Peyer's patch (tissue), 4 donors: Measurements from ENCODE around the gene FAM78A. TPM values are rescaled to one million over a fixed set of nuclear protein-coding genes. Genes with fewer than 3 reads are reported as not detected.

ENCODE experiments used
- DNase-seq, 3 donors: peaks; one replicate each; pipeline ENCODE4 v3.0.0-alpha.2; 2017 to 2019
- H3K27ac ChIP-seq, 4 donors: fragments of 200-600 bp; sonication (generic); one replicate each; pipeline ENCODE4 v1.5.1; 2016 to 2019
- H3K27me3 ChIP-seq, 2 donors: fragments of 200-600 bp; sonication (generic); one replicate each; pipeline ENCODE4 v1.5.1; 2019
- H3K36me3 ChIP-seq, 3 donors: fragments of 200-600 bp; sonication (generic); one replicate each; pipeline ENCODE4 v1.5.1; 2016 to 2019
- H3K4me1 ChIP-seq, 4 donors: fragments of 200-600 bp; sonication (generic); one replicate each; pipeline ENCODE4 v1.5.1; 2016 to 2019
- H3K4me3 ChIP-seq, 4 donors: fragments of 200-600 bp; sonication (generic); 1 replicate in 3 of 4; 2 replicates in 1 of 4; pipeline ENCODE4 v1.5.1; 2016 to 2019; ENCODE audit warnings: mild to moderate bottlenecking in 1 of 4
- H3K9me3 ChIP-seq, 4 donors: fragments of 200-600 bp; sonication (generic); one replicate each; pipeline ENCODE4 v1.5.1; 2016 to 2019; ENCODE audit warnings: mild to moderate bottlenecking in 1 of 4
- POLR2A ChIP-seq, 2 donors: fragments of 450-650 bp; IDR thresholded peaks; one replicate each; pipeline ENCODE4 v1.5.1; 2017; ENCODE audit warnings: antibody characterized with exemption in 2 of 2, mild to moderate bottlenecking in 2 of 2, moderate library complexity in 2 of 2
- total RNA-seq, 4 donors: library from RNA; depleted of rRNA; stranded (reverse); fragments of >200 nt; gene quantifications; one replicate each; pipeline ENCODE4 v1.1.0, GENCODE V29; 2016
- TF ChIP-seq, protein P1 (sequence below), 6 experiments: fragments of 450-650 bp in 4 of 6; fragments of 200-600 bp in 2 of 6; sonication (generic) in 1 of 6; IDR thresholded peaks; one replicate each; pipeline ENCODE4 v1.5.1; 2017 to 2019; ENCODE audit warnings: antibody characterized with exemption in 6 of 6, mild to moderate bottlenecking in 3 of 6, moderate library complexity in 1 of 6

The FAM78A gene
- total RNA-seq, result 1 to 10 TPM in 3 of 4 donors, under 1 TPM in 1; 0.95 to 8.3 (median 3.3) TPM

GRCh38 chr9:131276094-131276888 is at the start of gene FAM78A:
Gene FAM78A (minus strand): TSS chr9:131276510. CDS start chr9:131276179, 331 bp downstream.
- Histone ChIP-seq H3K4me1 (peaks cover 0 to 22% (median 9%) of the 10 kb centered on the region in 4 donors), H3K9me3 (no peaks in the 10 kb centered on the region), H3K4me3 (peak within 1 kb of the TSS; percentile 74 to 87 (median 80)), H3K27ac (peak within 1 kb of the TSS; percentile 69 to 92 (median 82)), H3K27me3 (peaks cover 0 to 3% of the 10 kb centered on the region in 2 donors), H3K36me3 (no peaks in the 10 kb centered on the region)
- peak; percentile 58 to 83 (median 75) for DNase-seq
- no peak for TF ChIP-seq POLR2A (IDR thresholded peaks at IDR 0.05)
- TF ChIP-seq, protein P1, sequence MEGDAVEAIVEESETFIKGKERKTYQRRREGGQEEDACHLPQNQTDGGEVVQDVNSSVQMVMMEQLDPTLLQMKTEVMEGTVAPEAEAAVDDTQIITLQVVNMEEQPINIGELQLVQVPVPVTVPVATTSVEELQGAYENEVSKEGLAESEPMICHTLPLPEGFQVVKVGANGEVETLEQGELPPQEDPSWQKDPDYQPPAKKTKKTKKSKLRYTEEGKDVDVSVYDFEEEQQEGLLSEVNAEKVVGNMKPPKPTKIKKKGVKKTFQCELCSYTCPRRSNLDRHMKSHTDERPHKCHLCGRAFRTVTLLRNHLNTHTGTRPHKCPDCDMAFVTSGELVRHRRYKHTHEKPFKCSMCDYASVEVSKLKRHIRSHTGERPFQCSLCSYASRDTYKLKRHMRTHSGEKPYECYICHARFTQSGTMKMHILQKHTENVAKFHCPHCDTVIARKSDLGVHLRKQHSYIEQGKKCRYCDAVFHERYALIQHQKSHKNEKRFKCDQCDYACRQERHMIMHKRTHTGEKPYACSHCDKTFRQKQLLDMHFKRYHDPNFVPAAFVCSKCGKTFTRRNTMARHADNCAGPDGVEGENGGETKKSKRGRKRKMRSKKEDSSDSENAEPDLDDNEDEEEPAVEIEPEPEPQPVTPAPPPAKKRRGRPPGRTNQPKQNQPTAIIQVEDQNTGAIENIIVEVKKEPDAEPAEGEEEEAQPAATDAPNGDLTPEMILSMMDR (IDR thresholded peaks at IDR 0.05), result no peak

DNA sequence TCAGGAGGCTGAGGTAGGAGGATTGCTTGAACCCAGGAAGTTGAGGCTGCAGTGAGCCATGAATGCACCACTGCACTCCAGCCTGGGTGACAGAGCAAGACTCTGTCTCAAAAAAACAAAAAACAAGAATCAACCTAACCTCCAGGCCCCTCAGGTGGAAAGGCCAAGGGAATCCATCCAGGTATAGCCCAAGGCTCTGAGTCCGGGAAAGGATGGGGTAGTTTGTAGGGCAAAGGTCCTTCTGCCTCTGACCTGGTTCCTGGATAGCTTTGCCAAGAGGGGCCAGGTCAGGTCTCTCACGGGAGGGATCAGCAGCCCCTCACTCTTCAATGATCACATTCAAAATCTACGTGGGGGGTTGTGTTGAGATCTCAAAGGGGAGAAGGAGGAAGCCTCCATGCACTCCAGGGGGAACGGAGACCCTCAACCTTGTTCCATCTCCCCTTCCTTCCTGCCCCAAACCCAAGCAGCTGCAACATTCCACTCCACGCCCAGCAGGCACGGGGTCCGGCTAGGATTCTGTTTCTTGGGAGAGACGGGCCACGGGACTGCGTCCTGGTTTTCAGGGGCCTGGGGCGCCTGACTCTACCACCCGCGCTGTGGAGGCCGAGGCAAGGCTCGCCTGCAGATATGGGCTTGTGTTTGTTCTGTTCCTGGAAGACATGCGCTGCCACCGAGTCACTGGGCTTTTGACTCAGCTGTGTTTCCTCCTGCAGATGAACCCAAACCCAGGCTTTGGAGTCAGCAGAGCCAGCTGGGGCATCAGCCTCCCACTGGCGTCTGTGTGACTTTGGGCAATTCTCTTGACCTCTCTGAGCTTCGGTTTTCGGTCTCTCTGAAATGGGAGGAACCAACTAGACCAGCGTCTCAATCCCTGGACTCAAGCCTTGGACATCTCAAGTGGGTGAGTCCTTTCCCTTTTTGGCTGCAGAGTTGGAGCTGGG is 48.7 kb upstream of the FAM78A start:
- TF ChIP-seq POLR2A (IDR thresholded peaks at IDR 0.05), result no peak
- TF ChIP-seq, protein P1 (IDR thresholded peaks at IDR 0.05), result no peak
- no peaks in the 10 kb centered on the region for H3K36me3 ChIP-seq
- no peak for DNase-seq

GRCh38 chr9:131323629-131324028 is 47.3 kb upstream of the FAM78A start:
- no peak for TF ChIP-seq POLR2A (IDR thresholded peaks at IDR 0.05)
- TF ChIP-seq, protein P1 (IDR thresholded peaks at IDR 0.05), result no peak
- DNase-seq, result no peak
- no peak overlapping the region for H3K27ac ChIP-seq
- no peak overlapping the region for H3K4me3 ChIP-seq
- H3K36me3 ChIP-seq, result no peaks in the 10 kb centered on the region
- H3K9me3 ChIP-seq, result no peaks in the 10 kb centered on the region
- H3K27me3 ChIP-seq, result no peaks in the 10 kb centered on the region
- H3K4me1 ChIP-seq, result no peaks in the 10 kb centered on the region

More for the DNA sequence above, 48.7 kb upstream of the FAM78A start:
- no peak overlapping the region for H3K27ac ChIP-seq
- H3K4me3 ChIP-seq, result no peak overlapping the region
- no peaks in the 10 kb centered on the region for H3K9me3 ChIP-seq
- H3K27me3 ChIP-seq, result no peaks in the 10 kb centered on the region
- no peaks in the 10 kb centered on the region for H3K4me1 ChIP-seq

- TF ChIP-seq POLR2A (IDR thresholded peaks at IDR 0.05), result no peak
- TF ChIP-seq, protein P1 (IDR thresholded peaks at IDR 0.05), result no peak
Measured at GRCh38 chr9:131320031-131320685, 43.8 kb upstream of the FAM78A start.

DNA sequence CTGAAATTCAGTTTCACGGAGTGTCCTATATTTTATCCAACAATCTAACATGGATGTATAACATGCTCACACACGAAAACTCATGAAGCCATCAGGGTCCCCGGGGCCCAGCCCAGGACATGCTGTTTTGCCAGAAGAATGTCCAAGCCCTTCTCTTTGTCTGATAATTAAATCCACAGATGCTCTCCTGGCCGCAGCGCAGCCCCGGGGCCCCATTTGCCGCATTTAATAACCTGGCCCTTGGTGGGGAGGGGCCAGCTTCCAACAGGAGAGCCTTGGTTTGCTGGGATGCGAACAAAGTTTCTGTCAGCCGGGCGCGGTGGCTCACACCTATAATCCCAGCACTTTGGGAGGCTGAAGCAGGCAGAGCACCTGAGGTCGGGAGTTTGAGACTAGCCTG is 43.2 kb upstream of the FAM78A start:
- Histone ChIP-seq H3K27ac (no peak overlapping the region), H3K4me3 (no peak overlapping the region), H3K27me3 (no peaks in the 10 kb centered on the region), H3K4me1 (no peaks in the 10 kb centered on the region), H3K9me3 (no peaks in the 10 kb centered on the region), H3K36me3 (no peaks in the 10 kb centered on the region)
- TF ChIP-seq, protein P1 (IDR thresholded peaks at IDR 0.05), result no peak
- no peak for TF ChIP-seq POLR2A (IDR thresholded peaks at IDR 0.05)
- no peak for DNase-seq

More at GRCh38 chr9:131320031-131320685, 43.8 kb upstream of the FAM78A start:
- H3K9me3 ChIP-seq, result no peaks in the 10 kb centered on the region
- H3K27me3 ChIP-seq, result no peaks in the 10 kb centered on the region
- no peak overlapping the region for H3K4me3 ChIP-seq
- H3K36me3 ChIP-seq, result no peaks in the 10 kb centered on the region
- H3K4me1 ChIP-seq, result no peaks in the 10 kb centered on the region
- H3K27ac ChIP-seq, result no peak overlapping the region
- no peak for DNase-seq
